Measurements from ENCODE around the gene RASGEF1B.
A peak's percentile ranks its signal among the peaks of the same experiment; 100 is the strongest.

RASGEF1B gene

DNA sequence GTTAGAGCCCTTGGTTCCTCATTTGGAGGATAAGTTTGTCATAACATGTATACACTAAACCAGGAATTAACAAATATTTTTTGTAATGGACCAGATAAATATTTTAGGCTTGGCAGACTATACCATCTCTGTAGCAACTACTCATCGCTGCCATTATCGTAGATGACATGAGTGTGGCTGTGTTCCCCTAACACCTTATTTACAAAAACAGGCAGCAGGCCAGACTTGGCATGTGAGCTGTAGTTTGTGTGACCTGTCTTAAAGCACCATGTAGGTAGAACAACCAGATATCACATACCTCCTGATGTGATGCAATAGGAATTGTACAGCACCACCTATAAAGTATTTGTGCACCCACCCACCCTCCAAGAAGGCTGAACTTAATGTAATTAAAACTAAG lies 82.0 kb downstream of the RASGEF1B start:
- no peak overlapping the region for H3K4me3 ChIP-seq (ENCODE audit: low read depth, low read length)
- DNase-seq (ENCODE audit: low read depth): no peak
- TF ChIP-seq, protein P1, sequence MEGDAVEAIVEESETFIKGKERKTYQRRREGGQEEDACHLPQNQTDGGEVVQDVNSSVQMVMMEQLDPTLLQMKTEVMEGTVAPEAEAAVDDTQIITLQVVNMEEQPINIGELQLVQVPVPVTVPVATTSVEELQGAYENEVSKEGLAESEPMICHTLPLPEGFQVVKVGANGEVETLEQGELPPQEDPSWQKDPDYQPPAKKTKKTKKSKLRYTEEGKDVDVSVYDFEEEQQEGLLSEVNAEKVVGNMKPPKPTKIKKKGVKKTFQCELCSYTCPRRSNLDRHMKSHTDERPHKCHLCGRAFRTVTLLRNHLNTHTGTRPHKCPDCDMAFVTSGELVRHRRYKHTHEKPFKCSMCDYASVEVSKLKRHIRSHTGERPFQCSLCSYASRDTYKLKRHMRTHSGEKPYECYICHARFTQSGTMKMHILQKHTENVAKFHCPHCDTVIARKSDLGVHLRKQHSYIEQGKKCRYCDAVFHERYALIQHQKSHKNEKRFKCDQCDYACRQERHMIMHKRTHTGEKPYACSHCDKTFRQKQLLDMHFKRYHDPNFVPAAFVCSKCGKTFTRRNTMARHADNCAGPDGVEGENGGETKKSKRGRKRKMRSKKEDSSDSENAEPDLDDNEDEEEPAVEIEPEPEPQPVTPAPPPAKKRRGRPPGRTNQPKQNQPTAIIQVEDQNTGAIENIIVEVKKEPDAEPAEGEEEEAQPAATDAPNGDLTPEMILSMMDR (IDR thresholded peaks at IDR 0.05; ENCODE audit: control insufficient read depth, extremely low read depth, insufficient read depth): no peak

DNA sequence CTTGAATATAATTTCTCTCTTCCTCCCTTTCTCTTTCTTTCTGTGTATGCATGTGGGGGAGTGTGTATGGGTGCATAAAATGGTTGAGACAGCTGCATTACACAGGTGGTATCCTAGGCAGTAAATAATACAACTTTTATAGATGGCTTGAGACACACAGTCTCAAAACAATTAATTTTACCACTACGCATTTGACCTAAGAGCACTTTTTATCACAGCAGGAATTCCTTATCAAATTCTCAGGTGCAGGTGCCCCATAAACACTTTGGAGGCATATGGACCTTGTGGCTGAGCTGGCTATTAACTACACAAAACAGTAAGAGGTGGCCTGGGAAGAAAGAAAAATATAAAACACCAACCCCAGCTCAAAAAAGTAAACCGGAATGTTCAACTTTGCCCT lies 91.3 kb downstream of the RASGEF1B start:
- no peak overlapping the region for H3K4me3 ChIP-seq (ENCODE audit: low read depth, low read length)
- TF ChIP-seq, protein P1 (IDR thresholded peaks at IDR 0.05; ENCODE audit: control insufficient read depth, extremely low read depth, insufficient read depth): no peak
- DNase-seq (ENCODE audit: low read depth): no peak

DNA sequence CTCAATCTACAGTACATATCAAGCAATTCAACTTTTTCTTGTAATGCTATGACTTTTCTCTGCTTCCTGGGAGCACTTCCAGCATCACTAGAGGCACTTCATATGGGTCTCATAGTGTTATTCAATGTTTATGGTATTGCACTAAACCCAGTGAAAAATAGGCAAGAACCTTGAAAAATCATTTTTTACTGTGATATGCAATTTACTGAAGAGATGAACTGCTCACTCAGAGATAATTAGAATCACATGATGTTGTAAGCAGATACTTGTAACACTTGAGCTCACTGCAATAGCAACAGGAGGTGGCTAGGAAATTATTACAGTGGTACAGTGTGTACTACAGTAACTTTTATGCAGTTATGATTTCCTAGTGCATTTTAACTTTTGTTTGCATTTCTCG lies 93.3 kb downstream of the RASGEF1B start:
- TF ChIP-seq, protein P1 (IDR thresholded peaks at IDR 0.05; ENCODE audit: control insufficient read depth, extremely low read depth, insufficient read depth): no peak
- peak; percentile 27 for DNase-seq (ENCODE audit: low read depth)
- no peak overlapping the region for H3K4me3 ChIP-seq (ENCODE audit: low read depth, low read length)

DNA sequence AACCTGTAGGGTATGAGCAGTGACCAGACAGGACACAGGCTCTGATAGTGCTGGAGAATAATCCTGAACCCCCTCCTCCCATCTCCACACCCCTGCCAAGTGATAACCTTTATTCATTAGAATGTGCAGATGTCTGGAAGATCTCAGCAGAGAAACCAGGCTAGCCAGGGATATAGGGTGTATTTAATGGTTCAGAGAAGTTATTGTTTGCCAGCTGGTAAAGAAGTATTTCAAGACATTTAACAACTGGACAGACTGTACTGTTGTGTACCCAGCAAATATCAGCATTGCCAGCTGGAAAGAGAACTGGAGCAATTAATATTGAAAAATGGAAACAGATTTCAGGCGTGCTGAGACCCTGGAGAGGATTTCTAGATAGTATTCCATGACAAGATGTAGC lies 94.5 kb downstream of the RASGEF1B start:
- TF ChIP-seq, protein P1 (IDR thresholded peaks at IDR 0.05; ENCODE audit: control insufficient read depth, extremely low read depth, insufficient read depth): no peak
- H3K4me3 ChIP-seq (ENCODE audit: low read depth, low read length): no peak overlapping the region
- peak; percentile 83 for DNase-seq (ENCODE audit: low read depth)

DNA sequence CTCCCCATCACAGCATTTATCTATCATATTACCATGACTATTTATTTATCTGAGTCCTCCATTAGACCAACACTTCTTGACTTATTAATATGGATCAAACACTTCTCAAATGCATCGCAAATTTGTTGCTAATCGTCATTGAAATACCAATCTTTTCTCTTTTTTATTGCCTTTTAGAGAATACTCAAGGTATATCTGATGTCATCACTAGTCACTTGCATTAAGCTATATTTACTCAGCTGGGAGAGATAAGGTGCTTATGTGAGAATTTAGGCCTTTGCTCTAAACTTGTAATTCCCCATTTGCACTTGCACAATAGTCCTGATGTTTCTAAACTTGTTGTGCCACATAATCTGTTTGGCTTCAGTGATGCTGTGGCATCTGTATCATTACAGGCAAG lies 95.0 kb downstream of the RASGEF1B start:
- TF ChIP-seq, protein P1 (IDR thresholded peaks at IDR 0.05; ENCODE audit: control insufficient read depth, extremely low read depth, insufficient read depth): no peak
- DNase-seq (ENCODE audit: low read depth): peak; percentile 6
- H3K4me3 ChIP-seq (ENCODE audit: low read depth, low read length): no peak overlapping the region
